Heart left ventricle (tissue), 16 donors: ENCODE data around the gene NFIB. TPM values are rescaled to one million over a fixed set of nuclear protein-coding genes. Genes with fewer than 3 reads are reported as not detected.

Experiments used
- ATAC-seq, 4 donors: fragments of 200-7000 bp; cut with Tn5 transposase; one replicate each; pipeline ENCODE4 v1.9.1; 2020 to 2022; ENCODE audit warnings: moderate library complexity in 4 of 4, mild to moderate bottlenecking in 3 of 4, moderate number of reproducible peaks in 1 of 4
- DNase-seq, 5 donors: peaks; one replicate each; pipeline ENCODE4 v3.0.0-alpha.2; 2020
- H3K27ac ChIP-seq, 12 donors: fragments of 200-600 bp; sonication (generic) in 4 of 12; one replicate each; pipeline versions ENCODE4 v1.5.0 to v1.8.0; 2016 to 2022; ENCODE audit warnings: mild to moderate bottlenecking in 2 of 12
- H3K27me3 ChIP-seq, 9 donors: fragments of 200-600 bp; sonication (generic) in 2 of 9; one replicate each; pipeline versions ENCODE4 v1.5.1 to v1.8.0; 2016 to 2022; ENCODE audit warnings: mild to moderate bottlenecking in 3 of 9
- H3K36me3 ChIP-seq, 9 donors: fragments of 200-600 bp; sonication (generic) in 2 of 9; one replicate each; pipeline versions ENCODE4 v1.5.0 to v1.8.0; 2018 to 2022; ENCODE audit warnings: mild to moderate bottlenecking in 2 of 9
- H3K4me1 ChIP-seq, 12 donors: fragments of 200-600 bp; sonication (generic) in 4 of 12; one replicate each; pipeline versions ENCODE4 v1.5.0 to v1.8.0; 2016 to 2022; ENCODE audit warnings: mild to moderate bottlenecking in 3 of 12
- H3K4me3 ChIP-seq, 12 donors: fragments of 200-600 bp; sonication (generic) in 4 of 12; one replicate each; pipeline versions ENCODE4 v1.5.0 to v1.8.0; 2017 to 2022; ENCODE audit warnings: mild to moderate bottlenecking in 9 of 12, moderate library complexity in 4 of 12
- H3K9me3 ChIP-seq, 12 donors: fragments of 200-600 bp; sonication (generic) in 4 of 12; one replicate each; pipeline versions ENCODE4 v1.5.0 to v1.8.0; 2016 to 2022; ENCODE audit warnings: mild to moderate bottlenecking in 1 of 12
- POLR2A ChIP-seq, 2 donors: fragments of 450-650 bp; IDR thresholded peaks; one replicate each; pipeline ENCODE4 v1.6.1; 2017; ENCODE audit warnings: antibody characterized with exemption in 2 of 2, mild to moderate bottlenecking in 2 of 2, moderate library complexity in 2 of 2
- WGBS, 4 donors: extraction: QIAGEN DNeasy Blood & Tissue Kit in 2 of 4; methylation state at CpG; one replicate each; pipeline versions ENCODE4 v1.1.5 to v1.1.7; 2013 to 2018; 5-methylcytosine and 5-hydroxymethylcytosine counted together
- intact Hi-C, 10 donors: fragments of 100-400 bp; cut with DNase I; formaldehyde crosslinking; loops; one replicate each; pipeline versions ENCODE4 v1.11.1 to v1.14.2; 2022
- polyA plus RNA-seq, 2 donors: library from polyadenylated mRNA; stranded (reverse); fragments of 200-250 nt; gene quantifications; one replicate each; pipeline ENCODE4 v1.2.3, GENCODE V29; 2013
- total RNA-seq, 9 donors: library from RNA; depleted of rRNA in 2 of 9; stranded (reverse); fragments of >200 nt in 2 of 9; fragmentation: NEBNext Ultra II Directional in 3 of 9; extraction: Animal tissue kit (Norgen Biotek cat#: 25700) in 3 of 9; gene quantifications; one replicate each; pipeline versions ENCODE4 v1.1.0 to v1.2.4, GENCODE V29; 2016 to 2023
- TF ChIP-seq, protein P1 (sequence below), 12 donors: fragments of 200-600 bp; sonication (generic) in 4 of 12; IDR thresholded peaks; one replicate each; pipeline versions ENCODE4 v1.5.0 to v1.8.0; 2018 to 2022; ENCODE audit warnings: antibody characterized with exemption in 12 of 12, mild to moderate bottlenecking in 5 of 12
- donor health status: ischemic (EF 13 %, LVEDD 7.1; RV severe dilation, severe dysfunction).
- donor health status: healthy with polysubstance abuse.
- donor health status: DM: no; HTN: yes; CAD: no.
- donor health status: DM: no; HTN: no; CAD: no.
- donor health status: ischemic (EF 25% LVEDD 6.9; RV normal size, moderate dysfunction).
- donor health status: ischemic (EF 25% LVEDD 5.7; RV mildly dilated, moderate dysfunction).
- donor health status: healthy.
- donor health status: DM: yes; HTN: yes; CAD: no.
- donor health status: ischemic (EF 35%, LVEDD 5.7; RV mildly dilated, moderate dysfunction).
- donor health status: nonischemic (EF 11% LVEDD 7.7; RV severe dilation, severe dysfunction).
- donor health status: DM: yes; HTN: yes; CAD: no.
- donor health status: PGD.
- donor health status: ischemic (EF 29% LVEDD 5.4; RV normal size, mild dysfunction).
- donor health status: nonischemic (EF 23%, LVEDD 6.1; RV moderate dilation, normal function).

NFIB gene
- total and polyA plus RNA-seq, 11 donors: 24.5 to 148 (median 98.2) TPM

DNA sequence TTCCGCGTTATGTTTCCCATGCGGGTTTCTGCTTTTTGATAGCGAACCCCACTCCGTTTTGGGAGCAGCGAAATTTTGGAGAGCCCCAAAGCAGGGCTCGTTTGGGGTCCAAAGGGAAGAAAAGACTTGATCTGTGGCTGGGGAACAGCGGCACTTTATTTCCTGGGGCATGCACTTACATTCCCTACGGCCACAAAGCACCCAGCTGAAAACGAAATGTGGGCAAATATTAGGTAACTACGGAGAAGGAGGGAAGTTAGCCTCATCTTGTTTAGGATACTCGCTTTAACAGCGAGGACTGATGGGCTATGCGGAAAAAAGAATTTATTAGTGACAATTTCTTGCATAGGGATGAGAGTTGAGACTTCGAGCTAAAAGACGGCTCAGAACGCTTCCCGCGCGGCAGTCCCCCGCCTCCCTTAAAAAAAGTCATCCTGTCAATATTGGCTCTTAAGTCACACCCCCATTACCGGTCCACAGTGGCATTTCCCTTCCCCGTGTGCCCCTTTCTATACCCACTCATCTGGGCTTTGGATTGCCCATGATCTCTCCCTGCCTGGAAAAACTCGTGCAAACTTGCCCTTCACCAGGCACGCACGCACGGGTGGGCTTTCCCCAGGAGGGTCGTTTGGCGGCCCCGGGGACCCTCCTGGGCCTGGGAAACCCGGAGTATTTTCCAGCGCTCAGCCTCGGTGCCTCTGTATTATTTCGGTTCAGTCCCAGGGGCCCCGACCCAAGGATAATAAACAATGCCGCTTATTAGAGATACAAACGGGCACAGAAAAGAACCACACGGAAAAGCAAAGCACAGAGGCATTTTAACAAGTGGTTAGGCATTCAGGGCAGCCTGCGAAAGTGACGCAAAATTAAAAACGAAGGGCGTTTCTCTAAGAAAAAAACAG is 35.8 kb upstream of the NFIB start:
- TF ChIP-seq, protein P1, sequence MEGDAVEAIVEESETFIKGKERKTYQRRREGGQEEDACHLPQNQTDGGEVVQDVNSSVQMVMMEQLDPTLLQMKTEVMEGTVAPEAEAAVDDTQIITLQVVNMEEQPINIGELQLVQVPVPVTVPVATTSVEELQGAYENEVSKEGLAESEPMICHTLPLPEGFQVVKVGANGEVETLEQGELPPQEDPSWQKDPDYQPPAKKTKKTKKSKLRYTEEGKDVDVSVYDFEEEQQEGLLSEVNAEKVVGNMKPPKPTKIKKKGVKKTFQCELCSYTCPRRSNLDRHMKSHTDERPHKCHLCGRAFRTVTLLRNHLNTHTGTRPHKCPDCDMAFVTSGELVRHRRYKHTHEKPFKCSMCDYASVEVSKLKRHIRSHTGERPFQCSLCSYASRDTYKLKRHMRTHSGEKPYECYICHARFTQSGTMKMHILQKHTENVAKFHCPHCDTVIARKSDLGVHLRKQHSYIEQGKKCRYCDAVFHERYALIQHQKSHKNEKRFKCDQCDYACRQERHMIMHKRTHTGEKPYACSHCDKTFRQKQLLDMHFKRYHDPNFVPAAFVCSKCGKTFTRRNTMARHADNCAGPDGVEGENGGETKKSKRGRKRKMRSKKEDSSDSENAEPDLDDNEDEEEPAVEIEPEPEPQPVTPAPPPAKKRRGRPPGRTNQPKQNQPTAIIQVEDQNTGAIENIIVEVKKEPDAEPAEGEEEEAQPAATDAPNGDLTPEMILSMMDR (IDR thresholded peaks at IDR 0.05): no peak
- TF ChIP-seq POLR2A (IDR thresholded peaks at IDR 0.05): no peak

DNA sequence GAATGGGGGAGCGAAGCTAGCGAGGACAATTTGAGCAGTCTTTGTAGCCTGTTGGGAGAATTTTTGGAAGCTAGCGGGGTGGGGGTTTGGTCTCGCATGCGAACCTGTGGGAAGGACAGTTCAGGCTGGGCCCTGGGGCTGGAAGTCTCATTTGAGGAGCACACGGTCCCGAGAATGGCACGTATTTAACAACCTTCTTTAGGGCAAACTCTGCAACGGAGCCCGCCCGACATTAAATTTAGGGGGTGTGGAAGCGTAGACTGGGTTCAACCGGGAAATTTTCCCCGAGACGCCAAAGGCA is 35.2 kb upstream of the NFIB start:
- Histone ChIP-seq H3K36me3 (no peaks in the 10 kb centered on the region), H3K9me3 (no peaks in the 10 kb centered on the region), H3K27ac (peak overlapping the region; percentile 76 to 94 (median 87)), H3K4me1 (peaks cover 11 to 74% (median 39%) of the 10 kb centered on the region in 12 donors), H3K4me3 (peak overlapping the region; percentile 10 to 72 (median 59)), H3K27me3 (peaks cover 0 to 50% (median 0%) of the 10 kb centered on the region in 9 donors)
- intact Hi-C loops: loop anchor here in 8 of 10 donors (2.0 to 10.0 kb wide), 11 partner anchors 26 to 774 kb away; partner anchors contain the start of gene NFIB (in 1 of the 8)
- TF ChIP-seq, protein P1 (IDR thresholded peaks at IDR 0.05): no peak
- TF ChIP-seq POLR2A (IDR thresholded peaks at IDR 0.05): no peak
- ATAC-seq (no peak), DNase-seq (peak in 2 of 5 donors; percentile 32 to 40)
- WGBS, 4 donors: 19 to 31% (median 26%) methylated on average over 15 of the region's 15 CpGs

More for the DNA sequence above, 35.8 kb upstream of the NFIB start:
- Histone ChIP-seq H3K4me1 (peaks cover 5 to 72% (median 35%) of the 10 kb centered on the region in 12 donors), H3K9me3 (no peaks in the 10 kb centered on the region), H3K27me3 (peaks cover 0 to 48% (median 0%) of the 10 kb centered on the region in 9 donors), H3K4me3 (peak overlapping the region; percentile 10 to 72 (median 59)), H3K27ac (peak overlapping the region; percentile 76 to 94 (median 87)), H3K36me3 (no peaks in the 10 kb centered on the region)
- intact Hi-C loops: loop anchor here (2.0 to 10.0 kb wide), 25 partner anchors 27 to 997 kb away; partner anchors contain the start of gene NFIB (in 1 of the 10)
- DNase-seq (peak in 2 of 5 donors; percentile 27 to 43), ATAC-seq (no peak)
- WGBS, 4 donors: 32 to 55% (median 35%) methylated on average over 42 of the region's 42 CpGs

DNA sequence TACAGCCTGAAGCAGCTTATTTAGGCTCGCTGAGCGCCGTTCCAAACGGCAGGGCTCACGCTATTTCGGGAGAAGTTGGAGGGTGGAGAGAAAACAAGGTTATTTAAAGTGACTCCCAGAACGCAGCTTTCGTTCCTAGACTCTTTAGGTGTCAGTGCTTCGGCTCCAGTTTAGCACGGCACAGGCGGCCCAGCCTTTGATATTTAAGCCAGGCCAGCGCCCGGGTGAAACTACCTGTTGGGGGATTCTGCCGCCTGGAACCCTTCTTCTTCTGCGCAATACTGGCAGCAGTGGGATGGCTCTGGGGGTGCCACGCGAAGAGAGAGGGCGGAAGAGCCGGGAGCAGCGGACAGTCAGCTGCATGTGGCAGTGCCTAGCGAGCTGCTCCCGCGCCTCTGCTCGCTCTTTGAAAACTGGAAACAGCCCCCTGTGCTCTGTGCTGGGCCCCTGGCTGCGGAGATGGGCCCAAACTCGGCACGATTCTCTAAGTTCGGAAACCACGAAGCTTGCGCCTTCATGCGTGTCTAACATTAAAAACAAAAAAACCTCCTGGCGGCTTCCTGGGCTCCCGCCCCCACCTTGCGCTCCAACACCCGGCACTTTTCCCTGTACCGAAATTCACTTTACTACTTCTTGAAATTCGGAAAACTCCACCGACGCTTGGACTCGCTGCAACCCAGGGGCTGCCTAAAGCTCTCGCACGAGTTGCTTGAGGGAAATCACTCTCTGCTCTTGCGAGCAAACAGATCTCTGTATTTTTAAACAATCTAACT is 34.6 kb upstream of the NFIB start:
- Histone ChIP-seq H3K4me1 (peaks cover 11 to 73% (median 41%) of the 10 kb centered on the region in 12 donors), H3K27me3 (peaks cover 0 to 50% (median 0%) of the 10 kb centered on the region in 9 donors), H3K4me3 (peak overlapping the region; percentile 41 to 72 (median 59)), H3K27ac (peak overlapping the region; percentile 76 to 94 (median 87)), H3K9me3 (no peaks in the 10 kb centered on the region), H3K36me3 (no peaks in the 10 kb centered on the region)
- intact Hi-C loops: loop anchor here in 8 of 10 donors (1.0 to 10.0 kb wide), 12 partner anchors 26 to 774 kb away; partner anchors contain the start of gene NFIB (in 1 of the 8)
- ATAC-seq (peak in 3 of 4 donors; percentile 21 to 38 (median 21)), DNase-seq (peak in 3 of 5 donors; percentile 32 to 49 (median 37))
- TF ChIP-seq, protein P1 (IDR thresholded peaks at IDR 0.05): no peak
- TF ChIP-seq POLR2A (IDR thresholded peaks at IDR 0.05): no peak
- WGBS, 4 donors: 2 to 4% (median 3%) methylated on average over 41 to 43 of the region's 43 CpGs
